GM21526 (cell line): ENCODE results near the gene CAMTA1.
"Not testable (repeated sequence)": the region's sequence is repeated elsewhere in the genome, so short reads cannot be mapped to it uniquely, and the experiment has no call there.

Experiments
- ATAC-seq: cut with Tn5 transposase; IDR thresholded peaks from one replicate; pipeline ENCODE4 v1.9.1; 2021; ENCODE audit warnings: moderate library complexity; ENCODE audit not compliant: unreplicated experiment, low FRiP score

CAMTA1 gene

DNA sequence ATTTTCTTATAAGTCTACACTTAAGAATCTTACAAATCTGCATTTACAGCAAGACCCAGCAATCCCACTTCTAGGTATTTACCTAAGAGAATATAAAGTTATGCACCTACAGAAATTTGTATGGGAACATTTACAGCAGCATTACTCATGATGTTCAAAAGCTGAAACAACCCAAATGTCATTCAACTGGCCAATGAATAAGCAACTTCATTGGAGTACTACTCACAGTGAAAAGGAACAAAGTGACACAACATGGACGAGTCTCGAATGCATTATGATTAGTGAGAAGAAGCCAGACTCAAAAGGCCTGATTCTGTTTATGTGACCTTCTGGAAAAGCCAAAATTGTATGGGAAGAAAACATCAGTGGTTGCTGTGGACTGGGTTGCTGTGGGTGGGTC, 116.9 kb downstream of the CAMTA1 start:
- ATAC-seq, result no peak

DNA sequence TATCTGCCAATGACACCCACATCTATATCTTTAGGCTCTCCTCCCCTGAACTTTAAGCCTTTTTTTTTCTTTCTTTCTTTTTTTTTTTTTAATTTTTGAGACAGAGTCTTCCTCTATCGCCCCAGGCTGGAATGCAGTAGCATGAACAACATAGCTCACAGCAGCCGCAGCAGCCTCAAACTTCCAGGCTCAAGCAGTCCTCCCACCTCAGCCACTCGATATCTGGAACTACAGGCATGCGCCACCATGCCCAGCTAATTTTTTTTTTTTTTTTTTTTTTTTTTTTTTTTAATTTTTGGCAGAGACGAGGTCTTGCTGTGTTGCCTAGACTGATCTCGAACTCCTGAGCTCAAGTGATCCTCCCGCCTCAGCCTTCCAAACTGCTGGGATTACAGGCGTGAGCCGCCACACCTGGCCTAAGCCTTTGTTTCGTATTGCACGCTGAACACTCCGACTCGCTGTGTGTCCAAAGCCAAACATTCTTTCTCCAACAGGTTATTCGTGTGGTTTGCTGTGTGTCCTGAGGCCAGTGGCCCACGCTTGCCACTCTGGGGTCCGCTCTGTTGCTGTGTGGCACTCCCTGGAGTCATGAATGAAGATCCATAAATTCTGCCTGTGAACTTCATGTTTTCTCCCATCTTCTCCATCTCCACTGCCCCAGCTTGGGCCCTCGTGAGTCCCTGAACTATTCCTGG, 119.4 kb downstream of the CAMTA1 start:
- no peak for ATAC-seq

DNA sequence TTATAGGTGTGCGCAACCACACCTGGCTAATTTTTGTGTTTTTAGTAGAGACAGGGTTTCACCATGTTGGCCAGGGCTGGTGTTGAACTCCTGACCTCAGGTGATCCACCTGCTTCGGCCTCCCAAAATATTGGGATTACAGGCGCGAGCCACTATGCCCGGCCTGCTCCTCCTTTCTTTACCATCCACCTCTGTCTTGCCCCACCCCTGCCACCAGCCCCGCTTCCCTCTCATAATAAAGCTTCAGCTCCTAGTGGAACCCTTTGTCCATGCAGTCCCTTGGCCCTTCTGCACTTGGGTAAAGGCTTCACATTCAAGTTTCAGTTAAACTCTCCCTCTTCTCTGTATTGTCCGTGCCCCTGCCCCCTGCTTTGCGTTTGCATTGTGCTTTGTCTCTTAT, 120.1 kb downstream of the CAMTA1 start:
- ATAC-seq, result no peak

- ATAC-seq, result no peak
Observed at GRCh38 chr1:6905790-6906189, 120.5 kb downstream of the CAMTA1 start.

- no peak for ATAC-seq
Observed at GRCh38 chr1:6906783-6907182, 121.5 kb downstream of the CAMTA1 start.

DNA sequence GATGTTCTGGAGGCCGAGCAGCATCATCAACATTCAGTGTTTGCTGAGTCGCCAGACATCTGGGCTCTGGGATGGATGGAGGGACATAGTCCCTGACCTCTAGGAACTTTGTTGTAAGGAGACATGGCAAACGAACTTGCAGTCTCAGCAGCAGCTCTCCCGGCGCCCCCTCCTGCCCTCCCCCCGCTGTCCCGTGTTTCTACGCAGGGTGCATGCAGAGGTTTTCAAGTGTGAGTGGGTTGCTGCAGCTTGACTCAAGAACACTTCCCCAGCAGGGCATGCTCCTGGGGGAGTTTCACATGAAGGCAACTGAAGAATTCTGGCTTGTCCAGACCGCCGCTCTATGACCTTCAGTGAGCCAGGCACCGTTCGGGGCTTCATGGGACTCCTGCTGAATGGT, 121.9 kb downstream of the CAMTA1 start:
- ATAC-seq, result no peak

DNA sequence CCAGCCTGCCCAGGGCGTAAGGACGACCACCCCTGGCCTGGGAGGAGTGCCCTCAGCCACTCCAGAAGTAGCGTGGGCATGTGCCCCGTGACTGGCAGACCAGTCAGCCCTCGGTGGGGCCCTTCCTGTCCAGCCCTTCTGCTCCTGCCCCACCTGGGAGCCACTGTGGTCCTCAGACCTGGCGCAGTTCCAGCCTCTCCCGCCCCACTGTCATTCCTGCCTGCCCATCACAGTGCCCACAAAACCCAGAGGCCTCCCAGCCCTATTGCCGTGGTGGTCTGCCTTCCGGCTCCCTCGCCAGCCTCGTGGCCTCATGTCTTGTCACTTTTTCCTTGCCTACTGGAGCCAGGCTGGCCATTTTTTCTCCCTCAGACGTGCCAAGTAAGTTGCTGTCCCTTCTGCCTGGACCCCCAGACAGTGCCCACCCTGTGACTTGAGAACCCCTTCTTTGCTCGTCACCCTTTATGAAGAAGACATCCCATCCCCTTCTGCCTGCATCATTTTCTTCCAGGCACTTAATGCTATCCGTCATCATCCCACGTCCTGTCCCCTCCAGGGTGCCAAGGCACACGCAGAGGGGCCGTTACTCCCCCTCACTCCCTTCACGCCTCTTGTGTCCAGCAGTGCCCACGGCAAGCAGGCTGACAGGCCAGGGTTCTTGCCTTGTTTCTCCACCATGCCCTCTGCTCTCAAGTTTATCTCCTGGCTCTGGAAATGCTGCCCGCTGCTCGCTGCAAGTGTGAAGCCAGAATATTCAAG, 122.6 kb downstream of the CAMTA1 start:
- no peak for ATAC-seq

DNA sequence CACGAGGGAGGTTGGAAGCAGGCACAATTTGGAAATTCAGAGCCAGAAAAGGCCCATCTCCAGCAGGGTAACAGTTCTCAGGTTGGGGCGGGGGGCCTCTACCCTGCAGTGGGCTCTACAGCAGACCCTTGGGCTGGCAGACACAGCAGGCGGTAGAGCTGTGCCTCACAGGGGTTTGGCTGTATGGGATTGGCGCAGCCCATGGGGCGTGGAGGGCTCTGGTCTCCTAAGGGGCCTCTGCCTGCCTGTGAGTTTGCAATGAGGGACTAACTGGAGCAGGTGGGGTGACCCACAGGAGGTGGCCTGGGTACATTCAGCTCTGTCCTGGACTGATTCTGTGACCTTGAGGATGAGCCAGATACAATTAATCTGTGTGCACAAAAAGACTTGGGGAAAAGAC, 124.1 kb downstream of the CAMTA1 start:
- no peak for ATAC-seq

DNA sequence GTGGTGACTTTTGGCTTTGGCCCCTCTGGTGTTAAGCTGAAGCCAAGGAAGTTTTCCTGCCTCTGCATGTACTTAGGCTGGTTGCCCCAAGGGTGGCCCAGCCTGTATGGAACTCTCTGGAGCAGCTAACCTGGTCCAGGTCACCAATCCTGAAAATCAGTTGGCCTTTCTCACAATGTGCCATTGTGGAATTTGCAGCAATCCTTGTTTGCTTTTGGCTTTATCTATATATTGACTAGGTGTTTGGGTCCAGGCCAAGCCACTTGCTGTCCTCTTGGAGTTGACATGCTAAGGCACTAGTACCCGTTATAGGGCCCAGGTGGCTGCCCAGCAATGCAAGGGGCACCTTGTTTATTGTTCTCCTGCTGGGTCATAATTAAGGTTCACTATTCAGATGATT, 124.6 kb downstream of the CAMTA1 start:
- ATAC-seq, result no peak

DNA sequence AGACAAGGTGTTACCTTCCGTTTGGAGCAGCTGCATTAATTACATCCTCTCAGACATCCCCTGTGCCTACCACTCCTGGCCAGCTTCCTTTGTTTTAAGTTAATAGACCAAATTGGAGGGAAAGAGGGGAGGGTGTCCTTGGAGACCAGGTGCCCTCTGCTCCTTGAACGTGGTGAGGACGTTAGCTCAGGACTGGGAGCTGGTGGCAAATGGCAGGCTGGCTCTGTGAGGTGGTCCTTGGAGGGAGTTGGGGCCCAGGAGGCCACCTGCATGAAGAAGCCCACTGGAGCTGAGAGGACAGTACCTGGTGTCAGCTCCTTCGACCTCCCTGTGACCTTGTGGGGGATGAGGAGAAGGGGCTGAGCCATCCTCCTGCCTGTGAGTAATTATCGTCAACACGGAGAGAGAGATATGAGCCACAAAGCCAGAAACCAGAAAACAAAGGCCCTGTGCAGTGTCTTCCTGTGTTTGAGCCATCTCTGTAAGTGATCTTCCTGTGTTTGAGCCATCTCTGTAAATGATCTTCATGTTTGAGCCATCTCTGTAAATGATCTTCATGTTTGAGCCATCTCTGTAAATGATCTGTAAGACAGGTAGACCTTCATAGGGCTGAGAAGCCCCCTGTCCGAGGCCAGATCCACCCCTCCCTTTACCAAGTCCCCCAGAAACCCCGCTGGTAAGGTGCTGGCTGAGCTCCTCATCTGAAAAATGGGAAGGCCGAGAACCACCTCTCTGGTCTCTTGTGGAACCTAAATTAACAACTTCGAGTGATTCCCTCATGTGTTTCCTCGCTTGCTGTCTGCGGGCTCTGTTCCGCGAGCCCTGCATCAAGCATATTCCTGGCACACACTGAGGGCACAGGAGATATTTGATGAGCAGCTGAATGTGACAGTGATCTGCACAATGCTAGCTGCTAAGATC, 126.0 kb downstream of the CAMTA1 start:
- no peak for ATAC-seq

DNA sequence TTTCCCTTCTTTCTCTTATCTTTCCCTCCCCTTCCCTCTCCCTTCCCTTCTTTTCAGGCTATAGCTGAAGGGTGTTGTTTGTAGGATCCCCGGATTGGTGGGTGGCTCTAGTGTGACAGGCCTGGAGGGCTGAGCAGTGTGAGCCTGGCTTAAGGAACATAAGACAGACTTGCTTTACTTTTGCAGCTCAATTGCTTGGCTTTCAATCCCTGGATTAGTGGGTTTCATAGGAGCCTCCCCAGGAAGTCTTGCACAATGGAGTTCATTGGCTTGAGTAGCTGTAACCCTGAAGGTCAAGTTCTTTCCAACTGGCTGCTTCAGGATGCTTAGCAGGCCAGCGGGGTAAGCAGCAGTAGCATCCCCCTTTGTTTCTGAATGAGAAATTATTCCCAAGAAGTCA, 126.7 kb downstream of the CAMTA1 start:
- no peak for ATAC-seq

- ATAC-seq, result no peak
Observed at GRCh38 chr1:6912518-6912917, 127.3 kb downstream of the CAMTA1 start.

DNA sequence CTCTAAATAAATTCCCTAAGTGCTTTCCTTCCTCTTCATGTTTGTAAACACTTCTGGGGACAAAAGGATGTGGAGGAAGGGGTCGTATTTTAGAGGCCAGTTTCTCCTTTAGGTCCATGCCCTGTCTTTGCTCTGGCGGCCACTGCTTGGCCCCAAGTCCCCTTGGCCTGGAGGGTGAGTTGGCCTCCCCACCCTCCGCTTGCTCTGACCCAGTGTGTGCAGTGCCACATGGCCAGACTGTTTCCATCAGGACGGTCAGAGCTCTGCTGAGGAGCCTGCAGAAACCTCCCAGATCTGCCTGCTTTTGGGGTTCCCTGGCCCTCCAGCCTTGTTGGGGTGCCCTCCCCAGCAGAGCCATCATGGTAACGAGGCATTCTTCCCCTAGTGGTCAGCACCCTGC, 127.8 kb downstream of the CAMTA1 start:
- ATAC-seq, result no peak

DNA sequence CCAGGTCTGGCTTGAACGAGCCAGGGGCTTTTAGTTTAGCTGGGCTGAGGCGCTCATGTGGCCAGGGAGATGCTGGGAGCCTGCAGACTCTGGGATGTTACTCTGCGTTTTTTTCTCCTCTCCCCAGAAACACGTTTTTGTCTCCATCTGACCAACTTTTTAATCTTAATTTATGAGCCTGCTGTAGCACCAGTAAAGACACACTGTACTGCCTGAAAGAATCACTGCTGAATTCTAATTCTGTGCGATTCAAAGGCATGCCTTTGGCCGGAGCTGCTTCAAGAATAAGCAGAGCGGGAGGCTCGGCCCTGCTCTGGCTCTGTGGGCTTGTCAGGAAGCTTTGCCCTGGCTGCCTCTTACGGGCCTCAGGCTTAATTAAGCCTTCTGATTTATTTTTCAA, 129.5 kb downstream of the CAMTA1 start:
- ATAC-seq, result no peak

DNA sequence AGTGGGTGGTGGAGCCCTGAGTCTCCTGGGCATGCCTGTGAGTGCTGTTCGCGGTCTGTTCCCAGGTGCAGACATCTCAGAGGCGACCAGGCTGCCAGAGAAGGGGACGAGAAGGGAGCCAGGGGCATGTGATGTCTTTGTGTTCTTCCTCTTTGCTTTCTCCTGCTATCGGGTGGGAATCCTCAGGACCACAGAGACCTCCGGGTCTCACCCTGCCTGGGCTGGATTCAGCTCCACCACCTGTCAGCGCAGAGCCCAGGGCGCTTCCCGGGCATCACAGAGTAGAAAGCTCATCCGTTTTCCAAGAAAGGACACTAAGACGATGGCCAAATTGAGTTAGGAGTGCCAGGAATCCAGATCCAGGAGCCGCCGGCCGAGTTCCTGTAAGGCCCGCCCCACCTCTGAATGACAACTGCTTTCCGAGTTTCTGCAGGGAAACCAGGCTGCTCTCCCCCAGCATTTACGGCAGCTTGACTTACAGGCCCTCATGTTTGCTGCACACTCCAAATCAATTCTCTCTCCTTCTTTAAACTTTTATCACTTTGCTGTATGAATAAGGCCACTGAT, 130.8 kb downstream of the CAMTA1 start:
- ATAC-seq, result no peak

DNA sequence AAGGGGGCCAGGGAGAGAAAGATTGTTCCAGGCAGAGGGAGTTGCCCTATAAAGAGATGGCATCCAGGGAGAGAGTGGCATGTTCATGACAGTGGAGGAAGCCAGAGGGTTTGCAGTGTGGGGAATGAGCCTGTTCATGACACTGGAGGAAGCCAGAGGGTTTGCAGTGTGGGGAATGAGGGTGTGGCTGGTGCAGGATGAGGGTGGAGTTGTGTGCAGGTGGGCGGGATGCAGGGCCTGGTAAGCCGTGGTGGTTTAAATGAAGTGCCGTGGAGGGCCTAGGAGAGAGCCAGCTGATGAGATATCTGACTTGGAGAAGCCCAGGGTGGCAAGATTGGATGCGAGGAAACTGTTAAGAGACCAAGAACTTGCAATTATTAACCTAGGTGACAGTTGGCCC, 131.8 kb downstream of the CAMTA1 start:
- ATAC-seq, result no peak

- ATAC-seq, result no peak
Observed at GRCh38 chr1:6918186-6918924, 133.1 kb downstream of the CAMTA1 start.

DNA sequence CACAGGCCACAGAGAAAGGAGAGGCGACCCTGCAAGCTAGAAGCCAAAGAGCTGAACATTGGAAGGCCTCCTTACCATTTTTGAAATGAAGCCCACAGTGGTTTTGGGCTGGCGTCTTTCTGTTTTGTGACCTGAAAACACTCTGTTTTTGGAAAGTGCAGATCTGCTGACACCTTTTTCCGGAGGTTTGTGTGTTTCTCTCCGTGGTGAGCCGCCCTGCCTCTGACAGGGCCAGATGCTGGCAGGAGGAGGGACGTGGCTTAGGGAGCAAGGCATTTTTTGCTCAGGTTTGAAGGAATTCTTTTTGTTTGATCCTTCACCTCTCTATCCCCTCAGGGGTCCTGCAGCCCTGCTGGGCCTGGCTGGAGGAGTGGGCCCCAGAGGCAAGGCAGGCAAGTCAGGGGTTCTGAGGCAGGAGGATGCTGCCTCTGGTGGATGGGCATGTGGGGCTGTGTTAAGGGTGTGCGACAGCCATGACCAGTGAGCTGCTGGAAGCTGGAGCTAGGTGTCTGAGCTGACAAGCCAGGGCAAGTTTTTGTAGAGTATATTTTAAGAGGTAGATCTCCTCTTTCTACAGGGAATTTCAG, 133.8 kb downstream of the CAMTA1 start:
- ATAC-seq, result no peak

DNA sequence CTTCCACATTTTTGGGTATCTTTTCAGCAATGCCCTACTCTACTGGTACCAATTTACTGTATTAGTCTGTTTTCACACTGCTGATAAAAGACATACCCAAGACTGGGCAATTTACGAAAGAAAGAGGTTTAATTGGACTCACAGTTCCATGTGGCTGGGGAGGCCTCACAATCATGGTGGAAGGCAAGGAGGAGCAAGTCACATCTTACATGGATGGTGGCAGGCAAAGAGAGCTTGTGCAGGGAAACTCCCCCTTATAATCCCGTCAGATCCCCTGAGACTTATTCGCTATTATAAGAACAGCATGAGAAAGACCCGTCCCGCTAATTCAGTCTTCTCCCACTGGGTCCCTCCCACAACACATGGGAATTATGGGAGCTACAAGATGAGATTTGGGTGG, 136.3 kb downstream of the CAMTA1 start:
- not testable (repeated sequence) for ATAC-seq
